C4-2B (cell line): ENCODE results near the gene ME1.

Experiments used
- ZFX ChIP-seq: fragments of 450-650 bp; IDR thresholded peaks from 2 replicates; pipeline ENCODE4 v1.6.1; 2017
- TF ChIP-seq, protein P1 (sequence below): fragments of 450-650 bp; conservative IDR thresholded peaks from 2 replicates; pipeline ENCODE4 v1.5.1; 2017; ENCODE audit warnings: mild to moderate bottlenecking

DNA sequence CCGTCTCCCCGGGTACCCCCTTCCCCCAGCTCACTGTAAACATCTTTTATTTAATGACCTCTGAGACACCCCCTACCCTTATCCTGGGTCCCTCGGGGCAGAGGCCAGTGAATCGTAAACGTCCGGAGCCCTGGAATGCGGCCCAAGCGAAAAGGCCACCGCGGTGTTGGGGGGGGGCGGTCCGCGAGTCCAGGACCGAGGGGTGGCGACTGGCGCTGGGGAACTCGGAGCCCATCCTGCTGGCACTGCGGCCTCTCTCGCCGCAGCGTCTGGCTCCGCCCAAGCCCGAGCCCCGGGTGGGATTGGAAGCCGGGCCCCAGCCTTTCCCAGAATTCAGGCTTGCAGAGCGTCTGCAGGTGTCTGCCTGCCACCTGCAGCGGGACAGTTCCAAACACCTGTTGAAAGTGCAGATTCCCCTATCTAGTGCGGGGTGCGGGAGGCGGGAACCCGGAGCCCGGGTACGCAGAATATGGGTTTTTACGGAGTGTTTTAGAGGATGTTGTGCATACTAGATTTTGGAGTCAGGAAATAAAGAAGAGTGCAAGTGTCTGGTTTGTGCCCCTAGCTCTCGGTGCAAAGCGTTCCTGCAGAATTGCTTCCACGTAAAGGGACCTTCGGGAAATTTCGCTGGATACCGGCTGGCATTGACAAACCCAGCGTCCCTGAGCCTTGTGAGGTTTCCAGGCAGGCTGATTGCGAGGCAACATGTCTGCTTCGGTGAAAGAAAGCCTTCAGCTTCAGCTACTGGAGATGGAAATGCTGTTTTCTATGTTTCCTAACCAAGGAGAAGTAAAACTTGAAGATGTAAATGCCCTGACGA is 236.9 kb downstream of the ME1 start:
- TF ChIP-seq, protein P1, sequence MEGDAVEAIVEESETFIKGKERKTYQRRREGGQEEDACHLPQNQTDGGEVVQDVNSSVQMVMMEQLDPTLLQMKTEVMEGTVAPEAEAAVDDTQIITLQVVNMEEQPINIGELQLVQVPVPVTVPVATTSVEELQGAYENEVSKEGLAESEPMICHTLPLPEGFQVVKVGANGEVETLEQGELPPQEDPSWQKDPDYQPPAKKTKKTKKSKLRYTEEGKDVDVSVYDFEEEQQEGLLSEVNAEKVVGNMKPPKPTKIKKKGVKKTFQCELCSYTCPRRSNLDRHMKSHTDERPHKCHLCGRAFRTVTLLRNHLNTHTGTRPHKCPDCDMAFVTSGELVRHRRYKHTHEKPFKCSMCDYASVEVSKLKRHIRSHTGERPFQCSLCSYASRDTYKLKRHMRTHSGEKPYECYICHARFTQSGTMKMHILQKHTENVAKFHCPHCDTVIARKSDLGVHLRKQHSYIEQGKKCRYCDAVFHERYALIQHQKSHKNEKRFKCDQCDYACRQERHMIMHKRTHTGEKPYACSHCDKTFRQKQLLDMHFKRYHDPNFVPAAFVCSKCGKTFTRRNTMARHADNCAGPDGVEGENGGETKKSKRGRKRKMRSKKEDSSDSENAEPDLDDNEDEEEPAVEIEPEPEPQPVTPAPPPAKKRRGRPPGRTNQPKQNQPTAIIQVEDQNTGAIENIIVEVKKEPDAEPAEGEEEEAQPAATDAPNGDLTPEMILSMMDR = no peak
- TF ChIP-seq ZFX = no peak
